Lung (tissue), 12 donors: ENCODE results near the gene LAT. TPM values are rescaled to one million over a fixed set of nuclear protein-coding genes. Genes with fewer than 3 reads are reported as not detected.

ENCODE experiments used
- ATAC-seq: fragments of 200-7000 bp; cut with Tn5 transposase; one replicate; pipeline ENCODE4 v1.9.1; 2020; ENCODE audit warnings: moderate number of reproducible peaks; ENCODE audit not compliant: insufficient read depth, low FRiP score
- DNase-seq, 3 donors: peaks; one replicate each; pipeline ENCODE4 v3.0.0-alpha.2; 2013 to 2017
- H3K27ac ChIP-seq, 2 donors: one replicate each; pipeline ENCODE4 v1.5.1; 2013; ENCODE audit warnings: mild to moderate bottlenecking in 2 of 2, moderate library complexity in 2 of 2, control low read depth in 1 of 2, inconsistent platforms in 1 of 2, low read depth in 1 of 2, low read length in 1 of 2
- H3K27me3 ChIP-seq, 3 donors: one replicate each; pipeline ENCODE4 v1.5.1; 2013; ENCODE audit warnings: low read length in 2 of 3; ENCODE audit not compliant: control insufficient read depth in 3 of 3, insufficient read depth in 3 of 3
- H3K36me3 ChIP-seq, 4 donors: one replicate each; pipeline ENCODE4 v1.5.1; 2013; ENCODE audit warnings: low read length in 4 of 4, mild to moderate bottlenecking in 1 of 4, moderate library complexity in 1 of 4; ENCODE audit not compliant: control insufficient read depth in 4 of 4, insufficient read depth in 4 of 4
- H3K4me1 ChIP-seq, 5 donors: one replicate each; pipeline ENCODE4 v1.5.1; 2013; ENCODE audit warnings: low read length in 5 of 5, mild to moderate bottlenecking in 2 of 5, moderate library complexity in 1 of 5; ENCODE audit not compliant: control insufficient read depth in 5 of 5, insufficient read depth in 5 of 5
- H3K4me3 ChIP-seq: one replicate; pipeline ENCODE4 v1.5.1; 2013; ENCODE audit warnings: mild to moderate bottlenecking, control low read depth, moderate library complexity
- H3K9ac ChIP-seq, 2 donors: one replicate each; pipeline ENCODE4 v1.5.1; 2013; ENCODE audit warnings: low read length in 2 of 2, control low read depth in 1 of 2; ENCODE audit not compliant: insufficient read depth in 1 of 2
- H3K9me3 ChIP-seq, 4 donors: one replicate each; pipeline ENCODE4 v1.5.1; 2013; ENCODE audit warnings: low read length in 3 of 4, mild to moderate bottlenecking in 1 of 4, moderate library complexity in 1 of 4; ENCODE audit not compliant: control insufficient read depth in 4 of 4, insufficient read depth in 3 of 4
- CTCF ChIP-seq: IDR thresholded peaks from 2 replicates; pipeline ENCODE4 v1.5.1; 2012; ENCODE audit warnings: mild to moderate bottlenecking; ENCODE audit errors: control extremely low read depth, extremely low read depth
- WGBS, 2 donors: extraction: QIAGEN DNeasy Blood & Tissue Kit; methylation state at CpG; one replicate each; pipeline ENCODE4 v1.1.7; 2013; 5-methylcytosine and 5-hydroxymethylcytosine counted together
- polyA plus RNA-seq, 2 donors: library from polyadenylated mRNA; stranded (reverse); fragments of 200-250 nt; gene quantifications; one replicate each; pipeline ENCODE4 v1.2.1, GENCODE V29; 2013
- total RNA-seq, 2 donors: library from RNA; depleted of rRNA in 1 of 2; stranded (reverse); fragments of >200 nt in 1 of 2; gene quantifications; one replicate each; pipeline ENCODE4 v1.2.1, GENCODE V29; 2014 to 2021
- donor health status: control.
- donor health status: control.
- donor health status: Bipolar disorder and iron deficiency.
- donor health status: healthy.
- donor health status: DM: yes; HTN: yes; CAD: no.

Gene LAT
- total and polyA plus RNA-seq, 4 donors, result 2.9 to 16.6 (median 13.4) TPM

- Histone ChIP-seq H3K36me3 (peaks cover under 1 to 57% (median 23%) of the 10 kb centered on the region in 4 donors), H3K27me3 (no peaks in the 10 kb centered on the region), H3K9me3 (peaks cover 0 to 5% (median 3%) of the 10 kb centered on the region in 4 donors), H3K9ac (no peak overlapping the region), H3K4me3 (no peak overlapping the region), H3K27ac (no peak overlapping the region), H3K4me1 (no peaks in the 10 kb centered on the region)
- 89 to 94% methylated on average over 9 of the region's 9 CpGs for WGBS, 2 donors
- ATAC-seq (no peak), DNase-seq (no peak)
- no peak for TF ChIP-seq CTCF
Observed at GRCh38 chr16:28986046-28986445, 1.2 kb downstream of the LAT start.

- Histone ChIP-seq H3K36me3 (peaks cover 0 to 56% (median 21%) of the 10 kb centered on the region in 4 donors), H3K27ac (no peak overlapping the region), H3K9me3 (peaks cover 0 to 5% (median 2%) of the 10 kb centered on the region in 4 donors), H3K4me3 (no peak overlapping the region), H3K9ac (no peak overlapping the region), H3K4me1 (no peaks in the 10 kb centered on the region), H3K27me3 (no peaks in the 10 kb centered on the region)
- TF ChIP-seq CTCF, result no peak
- ATAC-seq (no peak), DNase-seq (no peak)
- WGBS, 2 donors, result 89 to 96% methylated on average over 13 of the region's 13 CpGs
Observed at GRCh38 chr16:28986492-28986891, 1.6 kb downstream of the LAT start.

GRCh38 chr16:28987170-28987853, 2.5 kb downstream of the LAT start:
- Histone ChIP-seq H3K27me3 (no peaks in the 10 kb centered on the region), H3K4me1 (no peaks in the 10 kb centered on the region), H3K36me3 (peaks cover 0 to 55% (median 17%) of the 10 kb centered on the region in 4 donors), H3K27ac (no peak overlapping the region), H3K9ac (no peak overlapping the region), H3K4me3 (no peak overlapping the region), H3K9me3 (peaks cover 0 to 5% (median 1%) of the 10 kb centered on the region in 4 donors)
- DNase-seq (no peak), ATAC-seq (no peak)
- WGBS, 2 donors, result 95 to 96% methylated on average over 4 of the region's 4 CpGs
- no peak for TF ChIP-seq CTCF

GRCh38 chr16:28989363-28989762, 4.5 kb downstream of the LAT start:
- 95 to 97% methylated on average over 14 of the region's 14 CpGs for WGBS, 2 donors
- Histone ChIP-seq H3K4me3 (no peak overlapping the region), H3K9me3 (peaks cover 0 to 5% (median 1%) of the 10 kb centered on the region in 4 donors), H3K9ac (no peak overlapping the region), H3K27ac (no peak overlapping the region), H3K27me3 (no peaks in the 10 kb centered on the region), H3K4me1 (no peaks in the 10 kb centered on the region), H3K36me3 (peaks cover 0 to 36% (median 13%) of the 10 kb centered on the region in 4 donors)
- no peak for TF ChIP-seq CTCF
- ATAC-seq (no peak), DNase-seq (no peak)
